MM.1S (cell line): ENCODE results near the gene CILP.

ENCODE experiments used
- DNase-seq: peaks from one replicate; pipeline ENCODE4 v3.0.0-alpha.2; 2015
- H2AFZ ChIP-seq: fragments of 300-600 bp; sonication (generic); 2 replicates; pipeline ENCODE4 v1.6.0; 2016; ENCODE audit warnings: antibody characterized with exemption, low read length
- H3F3A ChIP-seq: fragments of 300-600 bp; sonication (generic); 2 replicates; pipeline ENCODE4 v1.6.1; 2016; ENCODE audit warnings: mild to moderate bottlenecking, antibody characterized with exemption, low read length, moderate library complexity, mixed read lengths; ENCODE audit not compliant: insufficient read depth
- H3K27ac ChIP-seq: fragments of 300-600 bp; sonication (generic); 2 replicates; pipeline ENCODE4 v1.5.1; 2016; ENCODE audit warnings: mild to moderate bottlenecking, low read length
- H3K27me3 ChIP-seq: fragments of 300-600 bp; sonication (generic); replicated peaks from 2 replicates; pipeline ENCODE4 v1.6.0; 2016; ENCODE audit warnings: low read length; ENCODE audit not compliant: insufficient read depth
- H3K36me3 ChIP-seq: fragments of 300-600 bp; sonication (generic); replicated peaks from 2 replicates; pipeline ENCODE4 v1.6.1; 2016; ENCODE audit warnings: mild to moderate bottlenecking, low read length, mixed read lengths; ENCODE audit not compliant: insufficient read depth
- H3K4me1 ChIP-seq: fragments of 300-600 bp; sonication (generic); 2 replicates; pipeline ENCODE4 v1.6.1; 2016; ENCODE audit warnings: low read length, mixed read lengths
- H3K4me2 ChIP-seq: fragments of 300-600 bp; sonication (generic); 2 replicates; pipeline ENCODE4 v1.6.0; 2016; ENCODE audit warnings: low read depth, low read length
- H3K4me3 ChIP-seq: fragments of 300-600 bp; sonication (generic); 2 replicates; pipeline ENCODE4 v1.5.1; 2016; ENCODE audit warnings: low read length, mixed read lengths
- H3K79me2 ChIP-seq: fragments of 300-600 bp; sonication (generic); 2 replicates; pipeline ENCODE4 v1.6.1; 2016; ENCODE audit warnings: mixed run types, low read length, mixed read lengths
- H3K9ac ChIP-seq: fragments of 300-600 bp; sonication (generic); 2 replicates; pipeline ENCODE4 v1.6.1; 2016; ENCODE audit warnings: low read length, mixed read lengths
- H3K9me2 ChIP-seq: fragments of 300-600 bp; sonication (generic); replicated peaks from 2 replicates; pipeline ENCODE4 v1.6.1; 2016; ENCODE audit warnings: mild to moderate bottlenecking, low read length, mixed read lengths; ENCODE audit not compliant: insufficient read depth
- H3K9me3 ChIP-seq: fragments of 300-600 bp; sonication (generic); replicated peaks from 2 replicates; pipeline ENCODE4 v1.6.1; 2016; ENCODE audit warnings: mild to moderate bottlenecking, low read length, mixed read lengths; ENCODE audit not compliant: insufficient read depth
- H4K20me1 ChIP-seq: fragments of 300-600 bp; sonication (generic); 2 replicates; pipeline ENCODE4 v1.6.1; 2016; ENCODE audit warnings: mild to moderate bottlenecking, low read length, moderate library complexity, mixed read lengths; ENCODE audit not compliant: insufficient read depth
- CTCF ChIP-seq: fragments of 300-600 bp; sonication (generic); IDR thresholded peaks from 2 replicates; pipeline ENCODE4 v1.5.1; 2016; ENCODE audit warnings: antibody characterized with exemption, low read length, mixed read lengths
- EZH2 ChIP-seq: fragments of 300-600 bp; sonication (generic); optimal IDR thresholded peaks from 2 replicates; pipeline ENCODE3; 2017; ENCODE audit warnings: low read depth, mild to moderate bottlenecking, antibody characterized with exemption, low read length, mixed read lengths
- EZH2phosphoT487 ChIP-seq: fragments of 300-600 bp; sonication (generic); IDR thresholded peaks from 2 replicates; pipeline ENCODE4 v1.6.1; 2018; ENCODE audit warnings: antibody characterized with exemption, low read length

The CILP gene

GRCh38 chr15:65164139-65164538, 47.1 kb downstream of the CILP start:
- no peaks in the 10 kb centered on the region for H4K20me1 ChIP-seq
- H3K27ac ChIP-seq, result no peak overlapping the region
- H3K79me2 ChIP-seq, result peaks cover 21% of the 10 kb centered on the region
- H3K4me2 ChIP-seq, result no peak overlapping the region
- no peaks in the 10 kb centered on the region for H3K9me2 ChIP-seq
- H2AFZ ChIP-seq, result no peak overlapping the region
- peaks cover 3% of the 10 kb centered on the region; the same call in 1 of the 2 replicates for H3K36me3 ChIP-seq
- no peaks in the 10 kb centered on the region for H3K27me3 ChIP-seq
- H3K4me1 ChIP-seq, result 0 out of 2 replicates have a peak, but pooled peaks cover 5% of the 10 kb centered on the region
- no peak for DNase-seq
- H3K9ac ChIP-seq, result no peak overlapping the region
- no peaks in the 10 kb centered on the region for H3K9me3 ChIP-seq
- no peak overlapping the region for H3K4me3 ChIP-seq
- H3F3A ChIP-seq, result no peaks in the 10 kb centered on the region
- TF ChIP-seq EZH2 (no peak), CTCF (no peak), EZH2phosphoT487 (no peak)

GRCh38 chr15:65163041-65163440, 48.2 kb downstream of the CILP start:
- Histone ChIP-seq H3K36me3 (peaks cover 3% of the 10 kb centered on the region; the same call in 1 of the 2 replicates), H3K4me2 (no peak overlapping the region), H4K20me1 (no peaks in the 10 kb centered on the region), H3K4me3 (no peak overlapping the region), H2AFZ (no peak overlapping the region), H3K27me3 (no peaks in the 10 kb centered on the region), H3K9me3 (no peaks in the 10 kb centered on the region), H3F3A (no peaks in the 10 kb centered on the region), H3K27ac (no peak overlapping the region), H3K9ac (no peak overlapping the region), H3K9me2 (no peaks in the 10 kb centered on the region), H3K79me2 (peaks cover 21% of the 10 kb centered on the region), H3K4me1 (0 out of 2 replicates have a peak, but pooled peaks cover 5% of the 10 kb centered on the region)
- no peak for DNase-seq
- TF ChIP-seq CTCF (no peak), EZH2 (no peak), EZH2phosphoT487 (no peak)

- no peak overlapping the region for H3K27ac ChIP-seq
- no peak for DNase-seq
- TF ChIP-seq EZH2phosphoT487, result no peak
- no peak for TF ChIP-seq CTCF
- no peak for TF ChIP-seq EZH2
- no peaks in the 10 kb centered on the region for H3K27me3 ChIP-seq
- no peaks in the 10 kb centered on the region for H3F3A ChIP-seq
- H2AFZ ChIP-seq, result no peak overlapping the region
- no peaks in the 10 kb centered on the region for H3K9me3 ChIP-seq
- no peak overlapping the region for H3K4me3 ChIP-seq
- H3K9ac ChIP-seq, result no peak overlapping the region
- H4K20me1 ChIP-seq, result no peaks in the 10 kb centered on the region
- peaks cover 4% of the 10 kb centered on the region; the same call in 1 of the 2 replicates for H3K79me2 ChIP-seq
- 0 out of 2 replicates have a peak, but pooled peaks cover 5% of the 10 kb centered on the region for H3K4me1 ChIP-seq
- peaks cover 8% of the 10 kb centered on the region for H3K36me3 ChIP-seq
- H3K4me2 ChIP-seq, result no peak overlapping the region
- H3K9me2 ChIP-seq, result no peaks in the 10 kb centered on the region
These were observed 54.6 kb downstream of the CILP start for GRCh38 chr15:65156692-65157091.
